Esophagus muscularis mucosa (tissue), 3 donors: ENCODE measurements around the gene PEPD.

Experiments
- CTCF ChIP-seq, 3 experiments: fragments of 200-600 bp in 2 of 3; fragments of 450-650 bp in 1 of 3; sonication (generic) in 2 of 3; IDR thresholded peaks; one replicate each; pipeline ENCODE4 v1.5.1; 2017 to 2019; ENCODE audit warnings: antibody characterized with exemption in 3 of 3, mild to moderate bottlenecking in 2 of 3, moderate library complexity in 1 of 3
- POLR2A ChIP-seq: fragments of 450-650 bp; IDR thresholded peaks from one replicate; pipeline ENCODE4 v1.6.1; 2017; ENCODE audit warnings: antibody characterized with exemption, moderate library complexity, mild to moderate bottlenecking, low read depth

- TF ChIP-seq CTCF (IDR thresholded peaks at IDR 0.05) (no peak), POLR2A (no peak)
Measured at GRCh38 chr19:33471111-33471996, 50.2 kb downstream of the PEPD start.
